Left ventricle myocardium inferior (tissue), 1 donor: ENCODE results near the gene RALGPS1. TPM values are rescaled to one million over a fixed set of nuclear protein-coding genes. Genes with fewer than 3 reads are reported as not detected.

Experiments
- DNase-seq: peaks from one replicate; pipeline ENCODE4 v3.0.0-alpha.2; 2020
- H3K27ac ChIP-seq: fragments of 200-600 bp; replicated peaks from 2 replicates; pipeline ENCODE4 v1.8.0; 2021
- H3K27me3 ChIP-seq: fragments of 200-600 bp; 2 replicates; pipeline ENCODE4 v1.8.0; 2021; ENCODE audit warnings: low read depth
- H3K36me3 ChIP-seq: fragments of 200-600 bp; 2 replicates; pipeline ENCODE4 v1.8.0; 2021
- H3K4me1 ChIP-seq: fragments of 200-600 bp; 2 replicates; pipeline ENCODE4 v1.8.0; 2021
- H3K4me3 ChIP-seq: fragments of 200-600 bp; 2 replicates; pipeline ENCODE4 v1.8.0; 2021; ENCODE audit warnings: mild to moderate bottlenecking, moderate library complexity
- H3K9me3 ChIP-seq: fragments of 200-600 bp; replicated peaks from 2 replicates; pipeline ENCODE4 v1.8.0; 2021
- CTCF ChIP-seq: fragments of 200-600 bp; IDR thresholded peaks from 2 replicates; pipeline ENCODE4 v1.8.0; 2021; ENCODE audit warnings: antibody characterized with exemption, mild to moderate bottlenecking, borderline replicate concordance
- intact Hi-C: fragments of 100-400 bp; cut with micrococcal nuclease; formaldehyde crosslinking; loops from one replicate; pipeline ENCODE4 v1.11.0; 2022
- total RNA-seq: library from RNA; stranded (reverse); fragmentation: NEBNext Ultra II Directional; extraction: Animal tissue kit (Norgen Biotek cat#: 25700); gene quantifications from one replicate; pipeline ENCODE4 v1.2.1, GENCODE V29; 2021
- donor health status: DM: no; HTN: yes; CAD: no; lungs with severe emphysema.

The RALGPS1 gene
- total RNA-seq, 1 donor from 2014 or later: 18.9 TPM

DNA sequence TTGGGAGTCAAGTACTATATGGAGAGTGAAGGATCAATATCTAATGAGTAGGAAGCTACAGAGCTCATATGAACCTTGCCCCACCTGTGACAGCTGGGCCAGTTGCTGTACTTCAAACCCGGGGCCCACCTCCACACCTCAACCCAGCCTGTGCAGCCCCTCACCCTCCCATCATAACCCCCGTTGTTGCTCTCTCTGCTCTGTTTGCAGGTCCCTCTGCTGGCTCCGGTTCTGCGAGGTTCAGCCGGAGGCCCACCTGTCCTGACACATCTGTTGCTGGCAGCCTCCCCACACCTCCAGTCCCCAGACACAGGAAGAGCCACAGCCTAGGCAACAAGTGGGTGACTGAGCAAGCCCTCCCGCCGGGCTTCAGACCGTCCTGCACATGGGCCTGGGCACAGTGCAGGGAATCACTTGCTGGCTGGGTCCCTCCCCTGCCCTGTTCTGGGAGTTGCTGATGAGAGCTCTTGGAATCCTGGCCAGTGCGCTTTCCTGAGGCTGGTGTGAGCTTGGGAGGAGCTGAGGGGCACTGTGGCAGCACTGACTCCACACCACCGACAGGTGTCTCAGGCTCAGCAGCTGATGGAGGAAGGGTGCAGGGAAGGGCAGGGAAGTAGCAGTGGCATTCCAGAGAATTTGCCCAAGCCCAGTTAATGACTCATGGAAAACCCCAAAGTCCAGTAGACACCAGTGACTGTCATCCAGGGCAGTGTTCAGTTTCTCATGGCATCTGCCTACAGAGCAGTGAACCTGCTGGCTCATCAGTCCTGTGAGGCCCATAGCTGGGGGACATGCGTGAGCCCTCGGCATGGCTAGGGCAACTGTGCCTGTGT, 280.5 kb downstream of the RALGPS1 start:
- Histone ChIP-seq H3K4me1 (peaks cover 34% of the 10 kb centered on the region), H3K36me3 (no peaks in the 10 kb centered on the region), H3K27me3 (no peaks in the 10 kb centered on the region), H3K27ac (no peak overlapping the region), H3K9me3 (no peaks in the 10 kb centered on the region), H3K4me3 (no peak overlapping the region)
- TF ChIP-seq CTCF: no peak
- DNase-seq: peak; percentile 9
- intact Hi-C loops: no loop called here

DNA sequence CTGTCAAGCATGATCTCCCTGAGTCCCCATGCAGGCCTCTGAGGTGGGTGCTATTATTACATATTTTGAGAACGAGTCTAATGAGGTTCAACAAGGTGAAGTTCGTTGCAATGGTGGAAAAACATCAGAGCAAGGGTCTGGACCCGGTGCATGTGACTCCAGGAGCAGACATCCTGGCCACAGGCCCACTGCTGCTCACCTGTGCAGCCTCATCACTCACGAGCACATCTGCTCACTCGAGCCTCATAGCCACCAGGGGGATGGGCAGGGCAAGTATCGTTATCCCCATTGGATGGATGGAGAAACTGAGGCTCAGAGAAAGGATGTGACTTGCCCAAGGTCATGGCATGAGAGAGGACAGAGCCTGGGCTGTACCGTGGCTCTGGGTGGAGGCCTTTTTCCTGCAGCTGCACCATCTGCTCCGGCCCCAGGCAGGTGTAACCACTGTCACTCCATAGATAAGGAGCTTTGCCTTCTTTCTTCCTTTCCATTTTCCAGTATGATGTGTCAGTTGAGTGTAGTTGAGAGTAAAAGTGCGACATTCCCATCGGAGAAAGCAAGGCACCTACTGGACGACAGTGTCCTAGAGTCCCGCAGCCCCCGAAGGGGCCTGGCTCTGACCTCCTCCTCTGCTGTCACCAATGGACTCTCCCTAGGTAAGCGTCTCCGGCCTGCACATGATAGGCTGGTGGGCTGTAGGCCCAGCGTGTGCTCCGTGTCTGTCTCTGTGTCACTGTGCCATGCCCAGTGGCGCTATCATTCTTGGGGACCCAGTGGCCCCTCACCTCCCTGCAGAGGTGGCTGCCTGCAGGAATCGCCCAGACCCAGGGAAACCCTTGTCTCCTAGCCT, 281.6 kb downstream of the RALGPS1 start:
- intact Hi-C loops: no loop called here
- DNase-seq: peak; percentile 3
- no peak overlapping the region for H3K4me3 ChIP-seq
- H3K36me3 ChIP-seq: no peaks in the 10 kb centered on the region
- peaks cover 34% of the 10 kb centered on the region for H3K4me1 ChIP-seq
- no peaks in the 10 kb centered on the region for H3K27me3 ChIP-seq
- H3K27ac ChIP-seq: peak overlapping the region; percentile 81
- no peak for TF ChIP-seq CTCF
- H3K9me3 ChIP-seq: no peaks in the 10 kb centered on the region

- peak; percentile 29 for DNase-seq
- intact Hi-C loops: no loop called here
- H3K36me3 ChIP-seq: peaks cover 1% of the 10 kb centered on the region
- peak overlapping the region; percentile 81 for H3K27ac ChIP-seq
- no peak overlapping the region for H3K4me3 ChIP-seq
- no peaks in the 10 kb centered on the region for H3K9me3 ChIP-seq
- peaks cover 34% of the 10 kb centered on the region for H3K4me1 ChIP-seq
- no peak for TF ChIP-seq CTCF
- no peaks in the 10 kb centered on the region for H3K27me3 ChIP-seq
These were observed 282.2 kb downstream of the RALGPS1 start for GRCh38 chr9:127196826-127197145.

DNA sequence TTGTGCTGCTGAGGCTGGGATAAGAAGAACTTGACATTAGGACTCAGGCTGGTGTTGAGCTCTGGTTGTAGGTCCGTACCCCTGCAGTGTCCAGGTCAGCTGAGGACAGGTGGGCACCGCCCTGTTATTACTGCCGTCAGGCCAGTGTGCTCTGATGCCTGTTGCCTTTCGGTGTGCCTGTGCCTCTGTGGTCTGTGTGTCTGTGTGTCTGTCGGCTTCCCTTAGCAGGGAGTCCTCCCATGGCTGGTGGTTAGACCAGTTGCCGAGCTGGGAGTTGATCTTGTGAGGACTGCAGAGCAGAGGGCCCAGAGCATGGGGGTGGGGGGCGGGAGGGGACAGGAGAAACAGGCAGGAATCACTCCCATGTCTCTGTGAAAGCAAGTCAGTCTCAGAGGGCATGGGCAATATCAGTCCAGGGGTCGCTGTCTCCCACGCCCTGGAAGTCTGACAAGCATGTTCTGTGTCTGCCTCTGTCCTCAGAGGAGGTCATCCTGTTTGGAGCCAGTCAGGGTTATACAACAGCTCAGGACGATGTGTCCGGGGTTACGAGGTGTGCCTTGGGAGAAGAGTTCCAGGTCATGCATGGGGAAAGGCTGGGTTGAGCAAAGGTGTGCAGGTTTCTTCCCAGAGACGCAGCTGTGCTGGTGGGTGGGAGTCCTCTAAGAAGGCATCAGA, 282.7 kb downstream of the RALGPS1 start:
- Histone ChIP-seq H3K4me3 (no peak overlapping the region), H3K9me3 (no peaks in the 10 kb centered on the region), H3K4me1 (peaks cover 34% of the 10 kb centered on the region), H3K36me3 (peaks cover 5% of the 10 kb centered on the region), H3K27me3 (no peaks in the 10 kb centered on the region), H3K27ac (peak overlapping the region; percentile 81)
- no peak for TF ChIP-seq CTCF
- peak; percentile 44 for DNase-seq
- intact Hi-C loops: no loop called here

- no peaks in the 10 kb centered on the region for H3K27me3 ChIP-seq
- intact Hi-C loops: loop anchor here (2.0 kb wide), 1 partner anchor 257 kb away; no protein-coding TSS in a partner anchor
- no peaks in the 10 kb centered on the region for H3K9me3 ChIP-seq
- peak; percentile 13 for DNase-seq
- H3K4me1 ChIP-seq: peaks cover 34% of the 10 kb centered on the region
- no peak overlapping the region for H3K4me3 ChIP-seq
- peaks cover 5% of the 10 kb centered on the region for H3K36me3 ChIP-seq
- TF ChIP-seq CTCF: no peak
- H3K27ac ChIP-seq: peak overlapping the region; percentile 81
These were observed 283.4 kb downstream of the RALGPS1 start for GRCh38 chr9:127197861-127198430.
